ENCODE data around the gene RDM1. TPM values are rescaled to one million over a fixed set of nuclear protein-coding genes. Genes with fewer than 3 reads are reported as not detected.
"Not testable (repeated sequence)": the region's sequence is repeated elsewhere in the genome, so short reads cannot be mapped to it uniquely, and the experiment has no call there.

Gene RDM1
- total RNA-seq, 1 donor from 2014 or later: not detected

GRCh38 chr17:35898283-35899070 is 32.1 kb downstream of the RDM1 start:
- DNase-seq: peak; percentile 28
- Histone ChIP-seq H3K27me3 (ENCODE audit: low read depth) (peaks cover 30% of the 10 kb centered on the region), H3K4me1 (no peaks in the 10 kb centered on the region), H3K9me3 (replicated peaks) (no peaks in the 10 kb centered on the region), H3K36me3 (no peaks in the 10 kb centered on the region), H3K27ac (replicated peaks) (no peak overlapping the region), H3K4me3 (no peak overlapping the region)
- intact Hi-C loops (cut with micrococcal nuclease): no loop called here
- TF ChIP-seq CTCF (IDR thresholded peaks at IDR 0.05; ENCODE audit: borderline replicate concordance): no peak

- H3K4me3 ChIP-seq; H3K9me3 ChIP-seq (replicated peaks); H3K36me3 ChIP-seq; DNase-seq; H3K4me1 ChIP-seq; intact Hi-C loops (cut with micrococcal nuclease); H3K27ac ChIP-seq (replicated peaks): not testable (repeated sequence)
- peaks cover 29% of the 10 kb centered on the region for H3K27me3 ChIP-seq (ENCODE audit: low read depth)
Observed at GRCh38 chr17:35897772-35898171, 32.8 kb downstream of the RDM1 start.

GRCh38 chr17:35895636-35896587 is 34.7 kb downstream of the RDM1 start:
- Histone ChIP-seq H3K4me1 (no peaks in the 10 kb centered on the region), H3K4me3 (no peak overlapping the region), H3K36me3 (no peaks in the 10 kb centered on the region), H3K9me3 (replicated peaks) (no peaks in the 10 kb centered on the region), H3K27ac (replicated peaks) (no peak overlapping the region), H3K27me3 (ENCODE audit: low read depth) (peaks cover 12% of the 10 kb centered on the region)
- no peak for TF ChIP-seq CTCF (IDR thresholded peaks at IDR 0.05; ENCODE audit: borderline replicate concordance)
- DNase-seq: no peak
- intact Hi-C loops (cut with micrococcal nuclease): no loop called here

GRCh38 chr17:35894206-35894605 is 36.4 kb downstream of the RDM1 start:
- intact Hi-C loops (cut with micrococcal nuclease): no loop called here
- no peaks in the 10 kb centered on the region for H3K4me1 ChIP-seq

GRCh38 chr17:35893751-35894150 is 36.8 kb downstream of the RDM1 start:
- H3K9me3 ChIP-seq (replicated peaks): no peaks in the 10 kb centered on the region
- no peak overlapping the region for H3K4me3 ChIP-seq
- DNase-seq: no peak
- H3K27me3 ChIP-seq (ENCODE audit: low read depth): peaks cover 8% of the 10 kb centered on the region
- intact Hi-C loops (cut with micrococcal nuclease): no loop called here
- no peak for TF ChIP-seq CTCF (IDR thresholded peaks at IDR 0.05; ENCODE audit: borderline replicate concordance)
- H3K36me3 ChIP-seq: no peaks in the 10 kb centered on the region
- H3K4me1 ChIP-seq: no peaks in the 10 kb centered on the region
- no peak overlapping the region for H3K27ac ChIP-seq (replicated peaks)

More at GRCh38 chr17:35894206-35894605, 36.4 kb downstream of the RDM1 start:
- peaks cover 8% of the 10 kb centered on the region for H3K27me3 ChIP-seq (ENCODE audit: low read depth)
- H3K9me3 ChIP-seq (replicated peaks): no peaks in the 10 kb centered on the region
- DNase-seq: no peak
- H3K36me3 ChIP-seq: no peaks in the 10 kb centered on the region
- no peak overlapping the region for H3K27ac ChIP-seq (replicated peaks)
- no peak overlapping the region for H3K4me3 ChIP-seq
- no peak for TF ChIP-seq CTCF (IDR thresholded peaks at IDR 0.05; ENCODE audit: borderline replicate concordance)
